PC-9 (cell line): ENCODE data around the gene ANKRD24. TPM values are rescaled to one million over a fixed set of nuclear protein-coding genes. Genes with fewer than 3 reads are reported as not detected.

Experiments
- BruUV-seq: library from RNA; stranded (reverse); fragments of 400-500 nt; replicated peaks from 2 replicates; lab custom pipeline; 2021; lab: Mats Ljungman, UMichigan
- CTCF ChIA-PET: fragments of 300-600 bp; sonication (Branson Sonifier 250); formaldehyde crosslinking; loops from one replicate; lab custom pipeline; 2022; ENCODE audit warnings: antibody characterized with exemption; lab: Charles Lee
- POLR2A ChIA-PET: fragments of 300-600 bp; sonication (Branson Sonifier 250); formaldehyde crosslinking; loops from one replicate; lab custom pipeline; 2022; ENCODE audit warnings: antibody characterized with exemption; ENCODE audit not compliant: unreplicated experiment; lab: Charles Lee
- DNase-seq, 2 experiments: peaks; one replicate each; pipeline versions ENCODE4 v3.0.0 to v3.0.0-alpha.2; 2015 to 2022; ENCODE audit warnings: mixed read lengths in 1 of 2
- H2AFZ ChIP-seq: fragments of 200-600 bp; sonication (generic); 2 replicates; pipeline ENCODE4 v1.8.1; 2017; ENCODE audit warnings: antibody characterized with exemption
- H3F3A ChIP-seq: fragments of 200-600 bp; sonication (generic); 2 replicates; pipeline ENCODE4 v1.8.1; 2017; ENCODE audit warnings: antibody characterized with exemption, mild to moderate bottlenecking, low read depth; ENCODE audit not compliant: insufficient read depth
- H3K27ac ChIP-seq: fragments of 200-600 bp; sonication (generic); 2 replicates; pipeline ENCODE4 v1.6.1; 2016; ENCODE audit warnings: mixed run types
- H3K27me3 ChIP-seq: fragments of 200-600 bp; sonication (generic); 2 replicates; pipeline ENCODE4 v1.6.1; 2016; ENCODE audit warnings: low read depth, mixed run types; ENCODE audit not compliant: insufficient read depth
- H3K36me3 ChIP-seq: fragments of 200-600 bp; sonication (generic); 2 replicates; pipeline ENCODE4 v1.6.1; 2016; ENCODE audit warnings: low read depth, mixed run types
- H3K4me1 ChIP-seq: fragments of 200-600 bp; sonication (generic); replicated peaks from 2 replicates; pipeline ENCODE4 v1.6.1; 2016; ENCODE audit warnings: mixed run types; ENCODE audit not compliant: insufficient read depth
- H3K4me2 ChIP-seq: fragments of 200-600 bp; sonication (generic); 2 replicates; pipeline ENCODE4 v1.6.1; 2017; ENCODE audit warnings: mixed run types
- H3K4me3 ChIP-seq: fragments of 200-600 bp; sonication (generic); 2 replicates; pipeline ENCODE4 v1.6.1; 2016; ENCODE audit warnings: mixed run types
- H3K79me2 ChIP-seq: fragments of 200-600 bp; sonication (generic); 2 replicates; pipeline ENCODE4 v1.6.1; 2017; ENCODE audit warnings: low read depth, mixed run types
- H3K9me2 ChIP-seq: fragments of 200-600 bp; sonication (generic); 2 replicates; pipeline ENCODE4 v1.8.1; 2017; ENCODE audit warnings: mild to moderate bottlenecking; ENCODE audit not compliant: insufficient read depth
- H3K9me3 ChIP-seq: fragments of 200-600 bp; sonication (generic); 2 replicates; pipeline ENCODE4 v1.8.1; 2016; ENCODE audit warnings: low read depth; ENCODE audit not compliant: insufficient read depth
- H4K20me1 ChIP-seq: fragments of 200-600 bp; sonication (generic); 2 replicates; pipeline ENCODE4 v1.8.1; 2017; ENCODE audit not compliant: insufficient read depth
- EZH2 ChIP-seq: fragments of 200-600 bp; sonication (generic); IDR thresholded peaks from 2 replicates; pipeline ENCODE4 v1.8.0; 2017; ENCODE audit warnings: antibody characterized with exemption, low read depth
- intact Hi-C: fragments of 100-400 bp; cut with micrococcal nuclease; formaldehyde crosslinking; loops from one replicate; pipeline ENCODE4 v1.10.0; 2022; ENCODE audit not compliant: unreplicated experiment
- total RNA-seq: library from RNA; stranded (reverse); gene quantifications from 2 replicates; pipeline ENCODE4 v1.2.3, GENCODE V29; 2021
- TF ChIP-seq, protein P1 (sequence below): fragments of 200-600 bp; sonication (generic); conservative IDR thresholded peaks from 2 replicates; pipeline ENCODE4 v1.6.1; 2017; ENCODE audit warnings: mixed run types, antibody characterized with exemption, mild to moderate bottlenecking, moderate library complexity

The ANKRD24 gene
- total RNA-seq, 1 experiment from 2014 or later = 0.79 TPM

DNA sequence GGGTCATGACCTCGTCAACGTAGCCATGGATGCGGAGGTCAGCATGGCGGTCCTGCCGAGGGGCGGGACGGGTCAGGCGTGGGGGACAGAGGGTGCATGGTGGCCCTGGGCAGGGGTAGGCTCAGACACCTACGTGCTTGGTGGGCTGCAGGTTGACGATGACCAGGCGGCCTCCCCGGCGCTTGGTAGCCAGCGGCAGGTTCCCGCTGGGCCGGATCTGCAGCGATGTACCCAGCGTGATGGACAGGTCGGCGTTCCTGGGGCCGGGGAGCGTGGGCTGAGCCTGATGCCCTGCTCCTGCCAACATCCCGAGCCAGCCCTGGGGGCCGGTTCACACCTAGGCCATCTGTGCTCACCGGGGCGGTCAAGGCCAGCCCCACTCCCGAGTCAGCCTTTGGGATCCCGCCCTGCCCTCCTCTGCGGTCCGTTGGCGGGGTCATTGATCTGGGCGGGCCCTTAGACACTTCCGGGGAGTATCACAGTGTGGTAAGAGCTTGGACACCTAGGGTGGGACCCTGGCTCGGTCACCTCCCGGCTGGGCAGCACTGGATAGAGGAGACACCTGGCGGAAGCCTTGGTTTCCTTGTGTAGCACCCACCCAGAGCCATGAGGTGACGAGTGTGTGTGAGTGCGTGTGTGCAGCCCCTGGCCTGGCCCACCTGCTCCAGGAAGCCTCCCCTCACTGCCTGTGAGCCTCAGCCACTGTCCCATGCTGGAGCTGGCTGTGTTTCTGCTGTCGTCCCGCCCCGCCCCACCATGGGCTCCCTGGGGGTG lies 7.4 kb upstream of the ANKRD24 start:
- TF ChIP-seq EZH2 = no peak
- TF ChIP-seq, protein P1, sequence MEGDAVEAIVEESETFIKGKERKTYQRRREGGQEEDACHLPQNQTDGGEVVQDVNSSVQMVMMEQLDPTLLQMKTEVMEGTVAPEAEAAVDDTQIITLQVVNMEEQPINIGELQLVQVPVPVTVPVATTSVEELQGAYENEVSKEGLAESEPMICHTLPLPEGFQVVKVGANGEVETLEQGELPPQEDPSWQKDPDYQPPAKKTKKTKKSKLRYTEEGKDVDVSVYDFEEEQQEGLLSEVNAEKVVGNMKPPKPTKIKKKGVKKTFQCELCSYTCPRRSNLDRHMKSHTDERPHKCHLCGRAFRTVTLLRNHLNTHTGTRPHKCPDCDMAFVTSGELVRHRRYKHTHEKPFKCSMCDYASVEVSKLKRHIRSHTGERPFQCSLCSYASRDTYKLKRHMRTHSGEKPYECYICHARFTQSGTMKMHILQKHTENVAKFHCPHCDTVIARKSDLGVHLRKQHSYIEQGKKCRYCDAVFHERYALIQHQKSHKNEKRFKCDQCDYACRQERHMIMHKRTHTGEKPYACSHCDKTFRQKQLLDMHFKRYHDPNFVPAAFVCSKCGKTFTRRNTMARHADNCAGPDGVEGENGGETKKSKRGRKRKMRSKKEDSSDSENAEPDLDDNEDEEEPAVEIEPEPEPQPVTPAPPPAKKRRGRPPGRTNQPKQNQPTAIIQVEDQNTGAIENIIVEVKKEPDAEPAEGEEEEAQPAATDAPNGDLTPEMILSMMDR = no peak
- Histone ChIP-seq H2AFZ (no peak overlapping the region), H3K9me3 (no peaks in the 10 kb centered on the region), H3K79me2 (no peaks in the 10 kb centered on the region), H3K4me3 (no peak overlapping the region), H3K27me3 (peaks cover 18% of the 10 kb centered on the region; the same call in 1 of the 2 replicates), H3K27ac (no peak overlapping the region), H3K4me2 (no peak overlapping the region), H3K9me2 (no peaks in the 10 kb centered on the region), H4K20me1 (no peaks in the 10 kb centered on the region), H3K4me1 (no peaks in the 10 kb centered on the region), H3F3A (no peaks in the 10 kb centered on the region; the same call in 1 of the 2 replicates), H3K36me3 (no peaks in the 10 kb centered on the region)
- DNase-seq = no peak
- CTCF ChIA-PET = no interaction called here
- intact Hi-C loops = no loop called here
- POLR2A ChIA-PET = no interaction called here
- no TSS peak for BruUV-seq

DNA sequence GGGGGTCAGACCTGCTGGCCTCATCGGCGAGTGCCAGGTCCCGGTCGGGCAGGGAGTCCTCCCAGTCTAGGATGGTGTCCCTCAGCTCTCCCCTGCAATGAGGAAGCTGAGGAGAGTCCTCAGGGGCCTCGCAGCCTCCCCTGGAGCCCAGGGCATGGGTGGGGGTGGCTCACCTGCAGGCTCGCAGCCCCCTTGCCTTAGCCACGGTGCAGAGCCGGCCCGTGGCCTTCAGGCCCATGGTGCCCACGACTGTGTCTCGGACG lies 6.9 kb upstream of the ANKRD24 start:
- Histone ChIP-seq H3K27me3 (peaks cover 16% of the 10 kb centered on the region; the same call in 1 of the 2 replicates), H3K36me3 (no peaks in the 10 kb centered on the region), H3F3A (no peaks in the 10 kb centered on the region; the same call in 1 of the 2 replicates), H2AFZ (no peak overlapping the region), H3K79me2 (0 out of 2 replicates have a peak, but pooled peaks cover 2% of the 10 kb centered on the region), H3K9me3 (no peaks in the 10 kb centered on the region), H3K27ac (no peak overlapping the region), H3K4me1 (0 out of 2 replicates have a peak, but pooled peaks cover 4% of the 10 kb centered on the region), H3K9me2 (no peaks in the 10 kb centered on the region), H3K4me2 (no peak overlapping the region), H3K4me3 (no peak overlapping the region), H4K20me1 (no peaks in the 10 kb centered on the region)
- DNase-seq = no peak
- POLR2A ChIA-PET = no interaction called here
- no TSS peak for BruUV-seq
- CTCF ChIA-PET = no interaction called here
- intact Hi-C loops = no loop called here
- TF ChIP-seq, protein P1 = no peak
- TF ChIP-seq EZH2 = no peak

DNA sequence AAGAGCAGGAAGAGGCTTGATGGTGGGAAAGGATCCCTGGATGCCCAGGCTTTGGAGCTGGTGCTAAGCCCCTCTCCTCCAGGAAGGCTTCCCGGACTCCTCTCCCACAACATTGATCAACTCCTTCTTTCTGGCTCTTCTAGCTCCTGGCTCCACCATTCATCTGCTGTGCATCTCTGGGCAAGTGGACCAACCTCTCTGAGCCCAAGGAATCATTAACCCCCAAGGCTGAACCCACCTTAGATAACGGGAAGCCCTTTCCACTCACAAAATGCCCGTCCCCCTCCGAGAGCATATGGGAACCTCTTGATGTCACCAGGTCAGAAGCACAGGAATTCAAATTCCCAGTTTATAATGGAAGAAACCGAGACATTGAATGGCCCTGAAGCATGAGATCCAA lies 5.3 kb upstream of the ANKRD24 start:
- H3K9me2 ChIP-seq = no peaks in the 10 kb centered on the region
- CTCF ChIA-PET = no interaction called here
- H3K4me2 ChIP-seq = no peak overlapping the region
- 0 out of 2 replicates have a peak, but pooled peaks cover 5% of the 10 kb centered on the region for H3K27me3 ChIP-seq
- H3K79me2 ChIP-seq = 0 out of 2 replicates have a peak, but pooled peaks cover 7% of the 10 kb centered on the region
- peaks cover 4% of the 10 kb centered on the region; the same call in 1 of the 2 replicates for H3K4me1 ChIP-seq
- no peak overlapping the region for H3K27ac ChIP-seq
- no peak for DNase-seq
- no peaks in the 10 kb centered on the region for H3K9me3 ChIP-seq
- no peaks in the 10 kb centered on the region for H3K36me3 ChIP-seq
- no peak overlapping the region for H3K4me3 ChIP-seq
- no peak overlapping the region for H2AFZ ChIP-seq
- intact Hi-C loops = no loop called here
- POLR2A ChIA-PET = no interaction called here
- no peaks in the 10 kb centered on the region; the same call in 1 of the 2 replicates for H3F3A ChIP-seq
- H4K20me1 ChIP-seq = no peaks in the 10 kb centered on the region
- no peak for TF ChIP-seq EZH2
- TF ChIP-seq, protein P1 = no peak
- no TSS peak for BruUV-seq
